Fibroblast of skin of right biceps (primary cell): Measurements from ENCODE around the gene LMBR1.
"Not testable (repeated sequence)": the region's sequence is repeated elsewhere in the genome, so short reads cannot be mapped to it uniquely, and the experiment has no call there.

Experiments
- DNase-seq: peaks from one replicate; pipeline ENCODE4 v3.0.0-alpha.2; 2013

The LMBR1 gene

DNA sequence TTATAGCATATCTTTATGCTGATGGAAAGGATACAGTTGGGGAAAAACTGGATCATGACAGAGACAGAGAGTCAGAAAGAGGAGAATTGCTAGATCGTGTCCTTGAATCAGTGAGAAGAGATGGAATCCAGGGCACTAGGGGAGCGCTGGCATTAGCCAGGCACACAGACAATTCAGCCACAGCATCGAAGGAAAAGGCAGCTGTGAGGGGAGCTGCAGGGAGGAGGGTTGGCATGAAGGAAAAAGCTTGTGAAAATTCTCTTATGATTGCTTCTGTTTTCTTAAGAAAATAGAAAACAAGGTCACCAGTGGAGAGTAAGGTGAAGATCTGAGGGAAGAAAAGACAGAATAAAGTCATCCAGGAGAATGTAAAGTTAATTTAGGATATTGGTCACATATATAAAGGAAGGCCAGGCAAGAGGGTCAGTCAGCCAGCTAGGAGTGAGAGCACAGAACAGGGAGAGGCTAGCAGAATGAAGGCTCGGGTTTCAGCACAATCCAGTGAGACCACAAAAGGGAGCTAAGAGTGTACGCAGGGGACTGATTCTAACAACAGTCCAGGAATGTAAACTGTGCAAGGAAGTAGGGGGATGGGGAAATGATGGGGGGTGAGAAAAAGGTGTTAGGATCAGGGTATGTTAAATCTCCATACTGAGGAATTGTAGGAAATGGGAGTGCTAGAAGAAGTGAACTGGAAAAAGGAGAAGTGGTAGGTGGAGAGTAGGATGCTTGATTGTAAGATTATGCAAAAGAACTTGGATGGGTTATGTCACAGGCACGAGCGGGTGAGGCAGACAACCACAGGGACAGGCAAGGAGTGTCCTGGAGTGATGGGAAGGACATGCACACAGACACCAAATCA lies 140.4 kb downstream of the LMBR1 start:
- peak; percentile 46 for DNase-seq

DNA sequence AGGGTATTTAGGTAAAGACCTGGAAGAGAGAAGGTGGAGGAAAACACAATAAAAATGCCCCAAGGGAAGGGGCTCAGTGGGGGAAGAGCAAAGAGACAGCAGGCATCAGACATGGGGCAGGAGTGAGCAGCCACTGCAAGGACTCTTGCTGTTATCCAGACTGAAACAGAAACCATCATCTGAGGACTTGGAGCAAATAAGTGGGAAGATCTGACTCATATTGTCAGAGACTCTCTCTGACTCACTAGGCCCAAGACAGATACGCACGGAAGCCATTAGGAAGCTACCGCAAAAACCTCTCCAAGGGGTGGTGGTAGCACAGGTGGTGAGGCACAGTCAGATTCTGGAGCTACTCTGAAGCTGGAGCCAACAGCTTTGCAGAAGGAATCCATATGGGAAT lies 141.7 kb downstream of the LMBR1 start:
- peak; percentile 85 for DNase-seq

DNA sequence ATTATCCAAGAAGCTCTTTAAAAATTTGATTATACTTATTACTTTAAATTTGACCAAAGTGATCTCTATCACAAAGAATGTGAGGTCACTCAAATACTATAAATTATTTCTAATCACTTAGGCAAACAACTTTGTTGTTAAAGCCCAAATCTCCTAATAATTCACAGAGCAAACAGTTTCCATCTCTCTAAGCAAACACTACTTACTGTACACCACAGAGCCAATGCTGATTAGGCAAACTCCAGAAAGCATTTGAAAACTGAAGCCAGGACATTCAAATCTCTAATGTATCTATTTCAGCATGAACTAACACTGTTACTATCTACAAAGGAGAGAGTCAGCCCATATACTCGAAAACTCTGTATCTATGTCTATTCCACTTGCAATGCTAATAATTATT lies 145.3 kb downstream of the LMBR1 start:
- DNase-seq = no peak

DNA sequence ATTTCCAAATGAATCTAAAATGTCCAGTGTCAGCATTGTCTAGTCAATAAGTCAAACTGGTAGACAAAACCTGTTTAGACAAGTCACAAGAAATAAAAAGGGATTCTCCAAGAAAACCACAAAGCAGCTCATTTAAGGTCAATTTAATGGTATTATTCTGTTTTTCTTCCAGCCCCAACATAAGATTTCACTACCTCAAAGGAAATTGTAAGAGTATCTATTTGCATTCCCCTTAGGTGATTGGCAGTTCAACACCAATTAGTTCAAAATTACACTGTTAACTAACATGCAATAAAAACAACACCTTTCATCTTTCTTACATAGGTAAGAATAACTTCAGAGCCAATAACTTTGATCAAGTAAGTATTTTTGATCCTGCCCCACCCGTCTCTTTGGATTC lies 146.1 kb downstream of the LMBR1 start:
- DNase-seq = no peak

GRCh38 chr7:156739596-156739995 lies 153.4 kb downstream of the LMBR1 start:
- DNase-seq = no peak

GRCh38 chr7:156735851-156736250 lies 157.1 kb downstream of the LMBR1 start:
- DNase-seq = no peak

- DNase-seq = no peak
Observed at GRCh38 chr7:156733638-156734037, 159.3 kb downstream of the LMBR1 start.

GRCh38 chr7:156732091-156732625 lies 160.8 kb downstream of the LMBR1 start:
- DNase-seq = peak; percentile 8

DNA sequence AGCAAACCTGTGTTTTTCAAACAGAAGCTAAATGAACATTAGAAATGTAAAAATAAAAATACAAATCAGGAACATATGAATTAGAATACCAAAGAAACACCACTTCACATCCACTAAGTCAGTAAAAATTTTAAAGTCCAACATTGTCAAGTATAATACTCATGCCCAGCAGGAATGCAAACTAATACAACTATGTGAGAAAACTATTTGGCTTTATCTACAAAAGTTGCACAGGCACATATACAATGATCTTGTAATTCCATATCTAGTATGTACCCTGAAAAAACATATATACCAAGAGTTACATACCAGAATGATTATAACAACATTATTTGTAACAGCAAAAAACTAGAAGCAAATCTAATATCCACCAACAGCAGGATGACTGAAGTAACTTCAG lies 161.3 kb downstream of the LMBR1 start:
- DNase-seq = peak; percentile 35

GRCh38 chr7:156725936-156726335 lies 167.0 kb downstream of the LMBR1 start:
- no peak for DNase-seq

DNA sequence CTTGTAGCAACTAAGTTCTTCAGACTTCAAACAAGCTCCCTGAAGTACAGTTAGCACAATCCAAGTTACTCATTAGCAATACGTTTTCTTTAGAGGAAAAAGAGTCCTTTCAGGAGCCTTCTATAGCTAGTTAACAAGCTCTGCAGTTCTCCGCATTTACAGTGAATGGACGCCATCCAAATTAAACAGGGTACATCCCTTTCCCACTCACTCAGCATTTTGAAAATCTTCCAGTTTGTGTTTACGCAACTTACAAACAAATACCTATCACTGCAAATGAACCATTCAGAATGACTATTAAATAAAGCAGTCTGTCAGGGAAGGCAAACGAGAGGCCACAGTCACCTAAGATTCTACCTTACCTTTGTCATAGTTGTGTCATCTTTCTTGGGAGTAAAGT lies 167.9 kb downstream of the LMBR1 start:
- no peak for DNase-seq

DNA sequence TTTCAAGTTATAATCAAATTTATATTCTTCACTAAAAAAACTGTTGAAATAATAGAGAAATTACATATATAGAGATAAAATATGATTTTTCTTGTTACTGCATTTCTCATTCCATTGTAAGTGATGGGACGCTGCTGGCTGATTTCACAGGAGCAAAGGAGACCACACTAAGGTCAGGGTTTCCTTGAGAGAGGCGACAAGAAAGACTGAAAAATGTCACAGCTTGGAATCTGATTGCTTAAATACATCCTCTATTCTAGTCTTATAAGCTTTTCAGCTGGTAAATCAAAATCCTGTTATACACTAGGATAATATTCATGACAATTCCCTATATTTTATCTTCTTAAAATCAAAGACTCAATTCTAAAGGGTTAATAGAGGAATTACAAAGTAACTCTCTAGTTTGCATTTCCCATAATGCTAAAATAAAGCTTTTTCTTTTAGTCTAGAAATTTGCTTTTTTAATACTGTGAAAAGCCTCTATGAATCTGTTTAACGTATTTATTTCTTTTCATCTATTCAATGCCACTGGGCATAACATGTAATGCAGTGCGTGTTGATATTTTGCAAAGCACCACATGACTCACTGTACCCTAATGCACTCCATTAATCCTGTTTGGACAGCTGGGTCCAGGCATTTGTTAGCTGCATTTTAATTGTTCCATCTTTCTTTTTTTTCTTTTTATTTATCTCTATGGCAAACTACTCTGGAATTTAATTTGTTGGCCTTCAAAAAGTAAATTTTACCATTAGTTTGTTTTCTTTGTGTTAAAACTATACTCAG lies 170.7 kb downstream of the LMBR1 start:
- no peak for DNase-seq

DNA sequence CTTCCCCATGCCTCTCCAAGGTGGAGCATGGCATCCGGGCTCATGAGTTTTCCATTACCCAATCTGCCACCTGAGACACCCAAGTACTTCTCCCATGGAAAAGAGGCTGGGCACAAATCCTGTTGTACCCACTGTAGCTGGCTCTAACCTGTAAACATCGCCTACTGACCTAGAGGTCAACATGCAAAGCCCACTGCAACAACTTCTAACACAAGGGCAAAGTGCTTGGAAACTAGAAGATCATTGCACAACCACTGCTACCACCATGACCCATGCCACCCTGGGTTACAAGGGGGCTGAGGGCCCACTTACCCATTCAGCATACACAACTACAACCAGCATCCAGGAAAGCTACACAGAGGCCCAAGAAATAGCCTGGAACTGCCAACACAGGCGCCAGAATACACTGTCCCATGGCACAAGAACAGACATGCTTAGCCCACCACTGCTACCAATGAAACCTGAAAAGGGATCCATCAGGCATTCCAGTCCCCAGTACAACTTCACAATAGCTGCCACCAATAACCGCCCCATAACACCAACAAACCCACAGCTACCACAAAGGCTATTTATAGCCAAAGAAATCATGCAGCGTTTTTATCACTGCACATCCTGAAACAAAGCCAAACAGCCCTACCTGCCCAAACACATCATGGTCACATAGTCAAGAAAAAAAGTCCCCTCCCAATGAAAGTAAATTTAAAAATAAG lies 189.1 kb downstream of the LMBR1 start:
- no peak for DNase-seq

- no peak for DNase-seq
Observed at GRCh38 chr7:156703209-156703608, 189.8 kb downstream of the LMBR1 start.

GRCh38 chr7:156702399-156702798 lies 190.6 kb downstream of the LMBR1 start:
- no peak for DNase-seq

DNA sequence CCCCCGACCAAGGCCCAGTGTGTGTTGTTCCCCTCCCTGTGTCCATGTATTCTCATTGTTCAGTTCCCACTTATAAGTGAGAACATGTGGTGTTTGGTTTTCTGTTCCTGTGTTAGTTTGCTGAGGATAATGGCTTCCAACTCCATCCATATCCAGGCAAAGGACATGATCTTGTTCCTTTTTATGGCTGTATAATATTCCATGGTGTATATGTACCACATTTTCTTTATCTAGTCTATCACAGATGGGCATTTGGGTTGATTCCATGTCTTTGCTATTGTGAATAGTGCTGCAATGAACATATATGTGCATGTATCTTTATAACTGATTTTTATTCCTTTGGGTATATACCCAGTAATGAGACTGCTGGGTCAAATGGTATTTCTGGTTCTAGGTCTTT lies 191.2 kb downstream of the LMBR1 start:
- not testable (repeated sequence) for DNase-seq

- not testable (repeated sequence) for DNase-seq
Observed at GRCh38 chr7:156698512-156698911, 194.5 kb downstream of the LMBR1 start.

GRCh38 chr7:156697283-156697682 lies 195.7 kb downstream of the LMBR1 start:
- DNase-seq = not testable (repeated sequence)

- no peak for DNase-seq
Observed at GRCh38 chr7:156693627-156694026, 199.4 kb downstream of the LMBR1 start.

DNA sequence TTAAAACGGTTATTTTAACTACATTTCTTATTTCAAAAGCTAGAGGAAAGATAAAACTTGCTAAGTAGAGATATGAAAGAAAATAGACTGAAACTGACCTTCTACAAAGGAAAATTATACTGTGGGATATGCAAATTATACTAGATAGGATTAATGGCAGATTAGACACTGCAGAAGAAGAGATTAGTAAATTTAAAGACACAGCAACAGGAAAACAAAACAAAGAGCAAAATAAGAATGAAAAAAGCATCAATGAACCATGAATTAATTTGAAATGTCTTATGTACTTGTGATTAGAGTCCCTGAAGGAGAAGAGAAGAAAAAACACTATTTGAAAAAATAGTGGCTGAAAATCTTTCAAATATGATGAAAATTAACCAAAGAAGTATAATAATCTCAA lies 200.1 kb downstream of the LMBR1 start:
- no peak for DNase-seq

DNA sequence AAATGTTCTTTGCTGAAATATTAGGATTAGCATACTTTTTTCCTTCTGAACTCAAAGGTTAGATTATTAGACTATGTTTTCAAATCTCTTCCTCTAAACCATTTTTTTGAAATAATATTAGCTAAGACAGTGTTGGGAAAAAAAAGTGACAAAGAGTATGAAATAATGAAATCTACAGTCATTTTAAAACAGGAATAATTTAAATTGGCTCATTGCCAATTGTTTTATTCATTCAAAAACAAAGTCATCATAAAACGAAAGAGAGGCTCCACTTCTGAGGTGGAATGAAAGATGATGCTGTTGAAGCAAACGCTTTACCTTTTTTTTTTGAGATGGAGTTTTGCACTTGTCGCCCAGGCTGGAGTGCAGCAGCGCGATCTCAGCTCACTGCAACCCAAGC lies 201.2 kb downstream of the LMBR1 start:
- no peak for DNase-seq

DNA sequence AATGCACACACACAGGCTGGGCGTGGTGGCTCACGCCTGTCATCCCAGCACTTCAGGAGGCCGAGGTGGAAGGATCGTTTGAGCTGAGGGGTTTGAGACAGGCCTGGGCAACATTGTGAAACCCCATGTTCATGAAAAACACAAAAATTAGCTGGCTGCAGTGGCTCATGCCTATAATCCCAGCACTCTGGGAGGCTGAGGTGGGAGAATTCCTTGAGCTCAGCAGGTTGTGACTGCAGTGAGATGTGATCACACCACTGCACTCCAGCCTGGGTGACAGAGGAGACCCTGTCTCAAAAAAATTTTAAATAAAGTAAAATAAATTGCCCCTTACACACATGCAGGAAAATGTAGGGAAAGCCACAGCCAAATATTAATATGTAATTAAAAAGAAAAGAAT lies 208.3 kb downstream of the LMBR1 start:
- DNase-seq = no peak

DNA sequence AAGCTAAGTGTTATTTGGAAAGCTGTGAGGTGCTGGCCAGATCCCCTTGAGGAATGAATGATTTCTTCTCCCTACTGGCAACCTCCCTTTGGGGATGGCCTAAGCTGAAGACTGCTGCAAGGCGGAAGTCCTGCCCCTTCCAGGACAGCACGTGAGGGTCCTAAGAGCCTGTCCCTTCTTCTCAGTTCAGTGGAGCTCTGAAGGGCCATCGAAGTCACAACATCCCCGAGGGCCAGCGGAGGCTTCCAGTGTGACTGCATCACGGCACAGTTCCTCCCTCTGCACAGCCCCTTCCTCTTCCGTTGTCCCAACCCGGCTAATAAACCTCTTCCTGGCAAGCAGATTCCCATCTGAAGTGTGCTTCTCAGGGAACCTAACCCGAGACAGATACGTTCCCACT lies 208.7 kb downstream of the LMBR1 start:
- DNase-seq = no peak
